ENCODE results near the gene RILPL1.

DNA sequence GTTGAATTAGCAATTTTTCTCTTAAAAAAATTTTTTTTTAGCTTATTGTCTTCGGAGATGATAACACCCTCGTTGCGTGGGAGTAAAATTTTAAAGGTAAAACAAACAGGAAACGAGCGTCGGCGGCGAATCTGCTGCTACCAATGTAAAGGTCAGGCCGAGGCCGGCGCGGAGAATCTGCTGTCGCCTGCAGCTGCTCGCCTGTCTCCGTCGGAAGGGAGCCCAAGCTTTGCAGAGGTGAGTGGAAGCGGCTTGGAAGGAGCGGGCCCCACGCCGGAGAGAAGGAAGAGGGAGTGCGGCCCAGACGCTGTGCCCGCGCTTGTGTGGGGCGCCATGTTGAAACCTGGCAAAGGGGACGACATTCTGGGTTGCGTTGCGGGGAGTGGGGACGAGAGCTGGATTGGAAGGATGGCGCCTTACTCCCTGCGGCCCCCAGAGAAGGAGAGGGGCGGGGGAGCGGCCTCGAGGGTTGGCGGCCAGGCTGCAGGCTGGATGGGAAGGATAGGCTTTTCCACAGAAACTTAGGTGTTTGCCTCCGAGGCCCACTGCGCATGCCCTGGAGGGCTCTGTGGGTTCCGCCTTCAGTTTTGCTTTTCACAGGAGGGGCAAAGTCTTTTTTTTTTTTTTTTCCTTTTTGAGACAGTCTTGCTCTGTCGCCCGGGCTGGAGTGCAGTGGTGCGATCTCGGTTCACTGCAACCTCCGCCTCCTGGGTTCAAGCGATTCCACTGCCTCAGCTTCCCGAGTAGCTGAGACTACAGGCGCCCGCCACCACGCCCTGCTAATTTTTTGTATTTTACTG, 75.3 kb downstream of the RILPL1 start, which contains the start of gene SNRNP35:
- TF ChIP-seq, protein P1, sequence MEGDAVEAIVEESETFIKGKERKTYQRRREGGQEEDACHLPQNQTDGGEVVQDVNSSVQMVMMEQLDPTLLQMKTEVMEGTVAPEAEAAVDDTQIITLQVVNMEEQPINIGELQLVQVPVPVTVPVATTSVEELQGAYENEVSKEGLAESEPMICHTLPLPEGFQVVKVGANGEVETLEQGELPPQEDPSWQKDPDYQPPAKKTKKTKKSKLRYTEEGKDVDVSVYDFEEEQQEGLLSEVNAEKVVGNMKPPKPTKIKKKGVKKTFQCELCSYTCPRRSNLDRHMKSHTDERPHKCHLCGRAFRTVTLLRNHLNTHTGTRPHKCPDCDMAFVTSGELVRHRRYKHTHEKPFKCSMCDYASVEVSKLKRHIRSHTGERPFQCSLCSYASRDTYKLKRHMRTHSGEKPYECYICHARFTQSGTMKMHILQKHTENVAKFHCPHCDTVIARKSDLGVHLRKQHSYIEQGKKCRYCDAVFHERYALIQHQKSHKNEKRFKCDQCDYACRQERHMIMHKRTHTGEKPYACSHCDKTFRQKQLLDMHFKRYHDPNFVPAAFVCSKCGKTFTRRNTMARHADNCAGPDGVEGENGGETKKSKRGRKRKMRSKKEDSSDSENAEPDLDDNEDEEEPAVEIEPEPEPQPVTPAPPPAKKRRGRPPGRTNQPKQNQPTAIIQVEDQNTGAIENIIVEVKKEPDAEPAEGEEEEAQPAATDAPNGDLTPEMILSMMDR (conservative IDR thresholded peaks at IDR 0.05; ENCODE audit: low read length), result no peak
- no peak for TF ChIP-seq EZH2phosphoT487 (IDR thresholded peaks at IDR 0.05; ENCODE audit: borderline replicate concordance, low read depth, low read length)
